ENCODE results near the gene CACNA1F.

The CACNA1F gene

DNA sequence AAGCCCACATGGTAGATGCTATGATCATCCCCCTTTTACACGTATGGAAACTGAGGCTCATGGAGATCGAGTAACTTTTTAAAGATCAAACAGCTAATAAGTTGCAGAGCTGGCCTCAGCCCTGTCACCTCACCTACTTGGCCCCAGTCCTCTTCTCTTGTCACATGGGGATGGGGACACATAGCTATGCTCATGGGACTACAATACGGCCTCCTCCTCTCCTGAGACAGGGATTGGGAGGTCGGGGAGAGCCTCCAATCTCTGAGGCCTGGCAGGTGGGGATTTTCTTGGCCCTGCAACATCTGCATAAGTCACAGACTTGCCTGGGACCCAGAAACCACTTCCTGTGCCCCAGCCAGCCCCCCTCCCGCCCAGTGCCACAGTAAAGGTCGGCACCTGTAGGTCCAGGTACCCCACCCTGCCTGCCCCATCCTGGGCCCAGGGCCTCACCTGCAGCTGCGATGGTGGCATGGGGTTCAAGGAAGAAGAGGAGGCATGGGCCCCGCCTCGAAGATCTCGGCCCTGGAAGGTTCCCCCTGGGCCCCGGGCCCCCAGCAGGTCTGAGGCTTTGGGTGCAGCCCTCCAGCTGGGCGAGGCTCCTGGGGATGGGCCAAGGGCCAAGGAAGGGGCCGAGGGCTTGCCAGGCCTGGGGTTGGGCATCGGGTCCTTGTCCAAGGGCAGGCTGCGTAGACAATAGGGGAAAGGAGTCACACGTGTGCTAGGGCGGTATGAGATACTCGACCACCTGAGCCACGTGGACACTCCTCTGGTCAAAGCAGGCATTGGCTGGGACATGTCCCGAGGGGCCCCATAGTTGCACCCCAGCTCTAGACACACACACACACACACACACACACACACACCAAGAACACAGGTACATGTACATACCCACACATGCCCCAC, 25.0 kb upstream of the CACNA1F start:
- no peak for DNase-seq (ENCODE audit: low read depth)

GRCh38 chrX:49257074-49257790, 24.1 kb upstream of the CACNA1F start:
- DNase-seq (ENCODE audit: low read depth) = no peak

- DNase-seq (ENCODE audit: low read depth) = no peak
Measured at GRCh38 chrX:49256268-49256995, 23.3 kb upstream of the CACNA1F start.

GRCh38 chrX:49254639-49255038, 21.5 kb upstream of the CACNA1F start:
- no peak for DNase-seq (ENCODE audit: low read depth)

- no peak for DNase-seq (ENCODE audit: low read depth)
Measured at GRCh38 chrX:49251325-49251724, 18.2 kb upstream of the CACNA1F start.

DNA sequence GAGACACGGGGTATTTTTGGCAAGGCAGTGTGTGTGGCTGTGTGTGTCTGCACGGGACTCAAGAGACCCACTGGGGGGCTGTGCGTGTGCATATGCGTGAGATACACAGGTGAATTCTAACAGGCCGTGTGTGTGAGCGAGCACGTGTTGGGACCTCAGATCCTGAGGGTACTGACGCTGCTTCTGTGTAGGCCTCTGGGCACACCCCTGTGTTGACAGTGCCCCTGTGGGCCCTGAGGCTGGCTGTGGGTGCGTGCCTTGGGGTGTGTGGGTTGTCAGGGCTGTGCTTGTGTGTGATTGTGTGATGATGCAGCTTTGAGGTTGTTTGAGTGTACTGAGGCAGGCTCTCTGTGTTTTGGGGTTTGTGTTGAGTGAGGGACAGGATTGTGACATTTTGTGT, 17.4 kb upstream of the CACNA1F start:
- DNase-seq (ENCODE audit: low read depth) = no peak

GRCh38 chrX:49250066-49250465, 16.9 kb upstream of the CACNA1F start:
- DNase-seq (ENCODE audit: low read depth) = no peak

DNA sequence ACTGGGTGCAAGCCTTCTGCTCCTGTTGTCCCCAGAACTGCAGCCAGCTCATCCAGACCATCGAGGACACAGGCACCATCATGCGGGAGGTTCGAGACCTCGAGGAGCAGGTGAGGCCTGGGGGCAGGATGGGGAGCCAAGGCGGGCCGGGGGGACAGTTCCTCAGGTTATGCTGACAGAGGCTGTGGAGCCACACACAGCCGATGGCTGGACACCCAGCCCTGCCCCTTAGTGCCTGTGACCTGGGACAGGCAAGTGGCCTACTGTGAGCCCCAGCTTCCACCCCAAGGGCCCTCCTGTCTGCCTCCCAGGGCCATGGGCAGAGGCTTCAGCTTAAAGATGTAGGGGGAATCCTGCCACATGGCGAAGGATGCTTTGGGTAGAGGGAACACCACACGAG, 16.5 kb upstream of the CACNA1F start:
- DNase-seq (ENCODE audit: low read depth) = no peak

- DNase-seq (ENCODE audit: low read depth) = no peak
Measured at GRCh38 chrX:49249071-49249470, 15.9 kb upstream of the CACNA1F start.

DNA sequence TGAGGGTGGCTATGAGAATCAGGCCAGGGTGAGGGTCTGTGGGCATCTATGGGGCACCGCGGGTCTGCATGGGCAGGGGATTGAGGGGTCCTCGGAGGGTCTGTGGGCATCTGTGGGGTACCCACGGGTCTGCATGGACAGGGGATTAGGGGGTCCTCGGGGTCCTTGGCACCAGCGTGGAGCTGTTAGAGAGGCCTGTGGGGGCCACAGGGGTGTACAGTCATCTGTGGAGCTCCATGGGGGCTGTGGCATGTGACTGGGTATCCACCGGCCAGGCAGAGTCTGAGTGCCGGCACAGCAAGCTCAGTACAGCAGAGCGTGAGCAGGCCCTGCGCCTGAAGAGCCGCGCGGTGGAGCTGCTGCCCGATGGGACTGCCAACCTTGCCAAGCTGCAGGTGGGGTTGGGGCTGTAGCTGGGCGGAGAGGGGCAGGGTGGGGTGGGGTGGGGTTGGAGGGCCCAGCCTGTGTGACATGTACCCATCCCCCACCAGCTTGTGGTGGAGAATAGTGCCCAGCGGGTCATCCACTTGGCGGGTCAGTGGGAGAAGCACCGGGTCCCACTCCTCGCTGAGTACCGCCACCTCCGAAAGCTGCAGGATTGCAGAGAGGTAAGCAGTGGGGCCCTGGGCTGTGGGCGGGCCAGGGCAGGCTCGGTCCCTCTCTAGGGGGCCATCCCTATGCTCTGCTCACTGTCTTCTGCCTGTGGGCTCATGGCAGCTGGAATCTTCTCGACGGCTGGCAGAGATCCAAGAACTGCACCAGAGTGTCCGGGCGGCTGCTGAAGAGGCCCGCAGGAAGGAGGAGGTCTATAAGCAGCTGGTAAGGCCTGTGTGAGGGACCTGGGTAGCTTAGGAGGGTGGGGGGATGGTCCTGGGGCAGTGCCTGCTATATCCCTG, 15.0 kb upstream of the CACNA1F start:
- no peak for DNase-seq (ENCODE audit: low read depth)

DNA sequence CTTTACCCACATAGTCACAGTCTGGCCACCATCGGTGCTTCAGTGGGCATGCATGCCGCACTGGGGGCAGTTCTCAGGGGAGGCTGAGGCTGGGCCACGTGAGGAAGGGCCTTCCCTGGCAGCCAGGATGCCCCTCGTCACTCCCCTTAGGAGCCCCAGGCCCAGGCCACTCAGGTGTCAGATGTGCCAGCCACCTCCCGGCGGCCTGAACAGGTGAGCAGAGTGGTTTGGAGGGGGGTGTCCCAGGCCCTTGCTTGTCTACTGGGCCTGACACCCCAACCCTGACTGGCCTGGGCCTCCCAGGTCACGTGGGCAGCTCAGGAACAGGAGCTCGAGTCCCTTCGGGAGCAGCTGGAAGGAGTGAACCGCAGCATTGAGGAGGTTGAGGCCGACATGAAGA, 14.2 kb upstream of the CACNA1F start:
- DNase-seq (ENCODE audit: low read depth) = no peak

DNA sequence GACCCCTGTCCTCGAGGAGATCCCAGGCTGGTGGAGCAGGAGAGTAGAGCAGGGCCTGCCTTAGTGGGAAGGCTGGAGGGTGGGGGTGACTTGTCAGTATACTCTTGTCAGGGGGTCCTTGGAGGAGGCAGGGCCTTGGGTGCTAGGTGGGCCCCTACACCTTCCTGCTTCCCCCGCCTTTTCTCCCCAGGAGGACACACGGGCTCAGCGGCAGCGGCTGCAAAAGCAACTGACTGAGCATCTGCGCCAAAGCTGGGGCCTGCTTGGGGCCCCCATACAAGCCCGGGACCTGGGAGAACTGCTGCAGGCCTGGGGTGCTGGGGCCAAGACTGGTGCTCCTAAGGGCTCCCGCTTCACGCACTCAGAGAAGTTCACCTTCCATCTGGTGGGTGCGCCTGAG, 13.4 kb upstream of the CACNA1F start:
- no peak for DNase-seq (ENCODE audit: low read depth)

DNA sequence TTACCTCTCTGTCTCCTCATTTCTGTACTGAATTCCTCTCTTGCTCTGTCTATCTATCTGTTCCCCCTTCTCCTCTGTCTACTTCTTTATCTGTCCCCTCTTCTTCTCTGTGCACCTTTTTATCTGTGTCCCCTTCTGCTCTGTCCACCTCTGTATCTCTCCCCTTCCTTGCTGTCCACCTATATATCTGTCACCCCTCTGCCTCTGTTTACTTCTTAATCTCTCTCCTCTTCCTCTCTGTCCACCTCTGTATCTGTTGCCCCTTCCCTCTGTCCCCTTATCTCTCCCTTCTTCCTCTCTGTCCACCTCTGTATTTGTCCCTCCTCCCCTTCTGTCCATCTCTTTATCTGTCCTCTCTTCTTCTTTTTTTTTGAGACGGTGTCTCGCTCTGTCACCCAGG, 11.1 kb upstream of the CACNA1F start:
- no peak for DNase-seq (ENCODE audit: low read depth)

DNA sequence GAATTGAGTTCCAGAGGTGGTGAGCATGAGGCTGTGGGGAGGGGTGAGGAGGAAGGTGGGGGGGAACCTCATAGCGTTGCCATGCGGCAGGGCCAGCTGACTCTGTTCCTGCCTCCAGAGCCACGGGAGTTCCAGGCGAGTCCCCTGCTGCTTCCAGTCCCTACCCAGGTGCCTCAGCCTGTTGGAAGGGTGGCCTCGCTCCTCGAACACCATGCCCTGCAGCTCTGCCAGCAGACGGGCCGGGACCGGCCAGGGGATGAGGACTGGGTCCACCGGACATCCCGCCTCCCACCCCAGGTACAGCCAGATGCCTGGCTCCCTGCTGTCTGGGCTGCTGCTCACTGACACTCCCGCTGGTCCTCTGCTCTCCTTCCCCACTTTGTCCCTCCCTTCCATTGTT, 10.0 kb upstream of the CACNA1F start:
- DNase-seq (ENCODE audit: low read depth) = no peak

DNA sequence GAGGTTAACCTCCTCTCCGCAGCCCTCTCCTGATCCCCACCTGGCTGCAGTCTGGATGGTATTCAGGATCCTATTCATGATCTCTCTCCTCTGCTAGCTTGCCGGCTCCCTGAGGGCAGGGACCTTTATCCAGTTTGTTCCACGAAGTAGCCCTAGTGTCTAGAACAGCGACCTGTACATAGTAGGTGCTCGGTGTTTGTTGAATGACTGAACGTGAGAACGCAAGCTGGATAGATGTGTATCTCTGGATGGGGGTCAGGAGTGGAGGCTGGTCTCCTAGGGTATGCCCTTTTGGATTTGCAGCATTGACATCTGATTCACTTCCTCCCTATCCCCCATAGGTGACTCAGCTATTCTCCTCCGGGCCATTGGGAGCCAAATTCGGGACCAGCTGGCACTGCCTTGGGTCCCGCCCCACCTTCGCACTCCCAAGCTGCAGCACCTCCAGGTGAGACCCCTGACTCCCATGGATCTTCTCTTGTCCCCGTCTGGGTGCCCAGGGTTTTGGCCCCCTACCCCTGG, 9.5 kb upstream of the CACNA1F start:
- DNase-seq (ENCODE audit: low read depth) = no peak

- no peak for DNase-seq (ENCODE audit: low read depth)
Measured at GRCh38 chrX:49238735-49239134, 5.6 kb upstream of the CACNA1F start.

DNA sequence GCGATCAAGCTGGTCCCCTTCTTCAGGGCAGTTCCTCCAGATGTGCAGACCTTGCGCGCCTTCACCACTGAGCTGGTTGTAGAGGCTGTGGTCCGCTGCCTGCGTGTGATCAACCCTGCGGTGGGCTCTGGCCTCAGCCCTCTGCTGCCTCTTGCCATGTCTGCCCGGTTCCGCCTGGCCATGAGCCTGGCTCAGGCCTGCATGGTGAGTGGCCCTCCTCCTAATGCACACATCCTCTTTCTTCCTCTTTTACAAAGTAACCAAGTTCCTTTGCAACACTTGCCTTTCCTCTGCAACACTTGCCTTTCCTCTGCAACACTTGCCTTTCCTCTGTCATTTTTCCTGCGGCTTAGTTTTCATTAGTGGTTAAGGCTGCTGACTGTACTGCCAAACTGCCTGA, 3.9 kb upstream of the CACNA1F start:
- no peak for DNase-seq (ENCODE audit: low read depth)

- no peak for DNase-seq (ENCODE audit: low read depth)
Measured at GRCh38 chrX:49233887-49234555, 881 bp upstream of the CACNA1F start.

GRCh38 chrX:49232525-49232924, 615 bp downstream of the CACNA1F start:
- no peak for DNase-seq (ENCODE audit: low read depth)

GRCh38 chrX:49231333-49232000, 1.7 kb downstream of the CACNA1F start:
- DNase-seq (ENCODE audit: low read depth) = no peak

Measured in fibroblast of the conjunctiva (primary cell).